Measurements from ENCODE around the gene WWOX. TPM values are rescaled to one million over a fixed set of nuclear protein-coding genes. Genes with fewer than 3 reads are reported as not detected.

The WWOX gene
- total RNA-seq, 6 experiments from 2014 or later, result 0.46 to 3.4 (median 1.3) TPM

- Mint-ChIP-seq H3K36me3 (ENCODE audit: low read depth) (no peaks in the 10 kb centered on the region), H3K4me1 (ENCODE audit: low read depth) (no peaks in the 10 kb centered on the region)
- TF ChIP-seq, protein P1, sequence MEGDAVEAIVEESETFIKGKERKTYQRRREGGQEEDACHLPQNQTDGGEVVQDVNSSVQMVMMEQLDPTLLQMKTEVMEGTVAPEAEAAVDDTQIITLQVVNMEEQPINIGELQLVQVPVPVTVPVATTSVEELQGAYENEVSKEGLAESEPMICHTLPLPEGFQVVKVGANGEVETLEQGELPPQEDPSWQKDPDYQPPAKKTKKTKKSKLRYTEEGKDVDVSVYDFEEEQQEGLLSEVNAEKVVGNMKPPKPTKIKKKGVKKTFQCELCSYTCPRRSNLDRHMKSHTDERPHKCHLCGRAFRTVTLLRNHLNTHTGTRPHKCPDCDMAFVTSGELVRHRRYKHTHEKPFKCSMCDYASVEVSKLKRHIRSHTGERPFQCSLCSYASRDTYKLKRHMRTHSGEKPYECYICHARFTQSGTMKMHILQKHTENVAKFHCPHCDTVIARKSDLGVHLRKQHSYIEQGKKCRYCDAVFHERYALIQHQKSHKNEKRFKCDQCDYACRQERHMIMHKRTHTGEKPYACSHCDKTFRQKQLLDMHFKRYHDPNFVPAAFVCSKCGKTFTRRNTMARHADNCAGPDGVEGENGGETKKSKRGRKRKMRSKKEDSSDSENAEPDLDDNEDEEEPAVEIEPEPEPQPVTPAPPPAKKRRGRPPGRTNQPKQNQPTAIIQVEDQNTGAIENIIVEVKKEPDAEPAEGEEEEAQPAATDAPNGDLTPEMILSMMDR (IDR thresholded peaks at IDR 0.05), result no peak
Measured at GRCh38 chr16:78176435-78176834, 77.0 kb downstream of the WWOX start.

GRCh38 chr16:78177218-78177617 is 77.8 kb downstream of the WWOX start:
- Mint-ChIP-seq H3K4me1 (ENCODE audit: low read depth) (no peaks in the 10 kb centered on the region), H3K27me3 (ENCODE audit: insufficient read depth) (peaks cover 3% of the 10 kb centered on the region; the same call in 1 of the 2 replicates), H3K9me3 (peaks cover 45% of the 10 kb centered on the region), H3K36me3 (ENCODE audit: low read depth) (no peaks in the 10 kb centered on the region), H3K27ac (no peak overlapping the region), H3K4me3 (no peak overlapping the region)
- TF ChIP-seq, protein P1 (IDR thresholded peaks at IDR 0.05), result no peak
- no peak for DNase-seq

More at GRCh38 chr16:78176435-78176834, 77.0 kb downstream of the WWOX start:
- Mint-ChIP-seq H3K27me3 (ENCODE audit: insufficient read depth) (peaks cover 3% of the 10 kb centered on the region; the same call in 1 of the 2 replicates), H3K9me3 (peaks cover 49% of the 10 kb centered on the region), H3K27ac (no peak overlapping the region), H3K4me3 (no peak overlapping the region)
- no peak for DNase-seq

GRCh38 chr16:78177987-78178386 is 78.5 kb downstream of the WWOX start:
- Mint-ChIP-seq H3K9me3 (peaks cover 49% of the 10 kb centered on the region), H3K36me3 (ENCODE audit: low read depth) (no peaks in the 10 kb centered on the region), H3K27ac (no peak overlapping the region), H3K4me1 (ENCODE audit: low read depth) (no peaks in the 10 kb centered on the region), H3K4me3 (no peak overlapping the region), H3K27me3 (ENCODE audit: insufficient read depth) (peaks cover 3% of the 10 kb centered on the region; the same call in 1 of the 2 replicates)
- TF ChIP-seq, protein P1 (IDR thresholded peaks at IDR 0.05), result no peak
- DNase-seq, result no peak

DNA sequence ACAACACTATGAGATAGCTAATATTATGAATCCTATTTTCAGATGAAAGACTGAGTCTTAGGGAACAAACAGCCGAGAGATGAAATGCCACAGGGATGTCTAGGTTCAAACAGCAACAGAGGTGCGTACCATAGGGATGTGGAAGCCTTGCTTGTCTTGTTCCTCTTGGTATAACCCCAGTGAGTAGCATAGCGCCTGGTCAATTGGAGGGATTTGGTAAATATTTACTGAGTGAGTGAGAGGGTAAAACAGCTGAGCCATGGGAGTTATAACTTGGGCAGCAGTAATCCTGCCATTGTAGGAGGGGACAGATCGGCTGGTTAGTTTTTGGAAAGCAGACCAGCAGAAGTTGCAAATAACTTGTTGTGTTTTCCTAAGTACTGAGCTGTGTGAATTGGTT is 80.2 kb downstream of the WWOX start:
- no peak overlapping the region for H3K4me3 Mint-ChIP-seq
- no peak for DNase-seq
- no peak overlapping the region for H3K27ac Mint-ChIP-seq
- no peaks in the 10 kb centered on the region for H3K4me1 Mint-ChIP-seq (ENCODE audit: low read depth)
- TF ChIP-seq, protein P1 (IDR thresholded peaks at IDR 0.05), result no peak
- H3K36me3 Mint-ChIP-seq (ENCODE audit: low read depth), result no peaks in the 10 kb centered on the region
- peaks cover 3% of the 10 kb centered on the region; the same call in 1 of the 2 replicates for H3K27me3 Mint-ChIP-seq (ENCODE audit: insufficient read depth)
- H3K9me3 Mint-ChIP-seq, result peaks cover 37% of the 10 kb centered on the region

DNA sequence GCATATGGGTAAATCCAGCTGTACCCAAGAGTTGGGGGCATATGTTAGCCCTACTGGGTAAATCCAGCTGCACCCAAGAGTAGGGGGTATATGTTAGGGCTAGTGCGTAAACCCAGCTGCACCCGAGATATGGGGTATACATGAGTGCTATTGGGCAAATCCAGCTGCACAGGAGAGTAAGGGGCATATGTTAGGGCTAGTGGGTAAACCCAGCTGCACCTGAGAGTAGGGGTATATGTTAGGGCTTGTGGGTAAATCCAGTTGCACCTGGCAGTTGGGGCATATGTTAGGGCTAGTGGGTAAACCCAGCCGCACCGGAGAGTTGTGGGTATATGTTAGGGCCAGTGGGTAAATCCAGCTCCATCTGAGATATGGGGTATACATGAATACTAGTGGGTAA is 80.9 kb downstream of the WWOX start:
- Mint-ChIP-seq H3K9me3 (peaks cover 38% of the 10 kb centered on the region), H3K4me1 (ENCODE audit: low read depth) (no peaks in the 10 kb centered on the region), H3K36me3 (ENCODE audit: low read depth) (no peaks in the 10 kb centered on the region), H3K27ac (no peak overlapping the region), H3K27me3 (ENCODE audit: insufficient read depth) (peaks cover 3% of the 10 kb centered on the region; the same call in 1 of the 2 replicates), H3K4me3 (no peak overlapping the region)
- DNase-seq, result no peak
- TF ChIP-seq, protein P1 (IDR thresholded peaks at IDR 0.05), result no peak
